Measurements from ENCODE around the gene CYP11A1. TPM values are rescaled to one million over a fixed set of nuclear protein-coding genes. Genes with fewer than 3 reads are reported as not detected.
A peak's percentile ranks its signal among the peaks of the same experiment; 100 is the strongest.

The CYP11A1 gene
- total RNA-seq, 1 experiment from 2014 or later: 1.7 TPM

GRCh38 chr15:74295800-74296199 lies 71.6 kb downstream of the CYP11A1 start:
- no peak overlapping the region for H2BK12ac ChIP-seq (ENCODE audit: insufficient read length, low read depth, low read length)
- peaks cover 96% of the 10 kb centered on the region for H3K27me3 Mint-ChIP-seq (ENCODE audit: low read depth)
- H3K4me1 ChIP-seq (ENCODE audit: insufficient read depth, low read length): peaks cover 6% of the 10 kb centered on the region; the same call in 1 of the 2 replicates
- H2BK5ac ChIP-seq (ENCODE audit: insufficient read length, low read length): no peak overlapping the region
- no peaks in the 10 kb centered on the region for H3K79me2 ChIP-seq (ENCODE audit: insufficient read depth, low read length)
- H3K36me3 Mint-ChIP-seq (ENCODE audit: insufficient read depth in 1 of 3, low read depth in 3 of 3): no peaks in the 10 kb centered on the region
- H3K27ac ChIP-seq (ENCODE audit: insufficient read length, low read depth, low read length): no peak overlapping the region
- no peaks in the 10 kb centered on the region for H3K79me1 ChIP-seq (ENCODE audit: insufficient read depth, low read depth, low read length, poor library complexity, severe bottlenecking)
- H2BK15ac ChIP-seq (ENCODE audit: low read depth, low read length): no peak overlapping the region
- WGBS (ENCODE audit: extremely low coverage, insufficient read length, low lambda C conversion rate): no CpG with 5 or more reads among the region's 6 CpGs
- H3K27me3 ChIP-seq (ENCODE audit: insufficient read depth, low read length): peaks cover under 1% of the 10 kb centered on the region; the same call in 1 of the 2 replicates
- no peak overlapping the region for H2AFZ ChIP-seq (ENCODE audit: low read length)
- no peak overlapping the region for H3K56ac ChIP-seq (ENCODE audit: insufficient read length, low read depth, low read length)
- H3K9ac ChIP-seq (ENCODE audit: extremely low read depth, insufficient read length, low read length): no peak overlapping the region
- H4K5ac ChIP-seq (ENCODE audit: insufficient read length, low read depth, low read length): no peak overlapping the region
- no peaks in the 10 kb centered on the region for H4K20me1 ChIP-seq (ENCODE audit: control insufficient read depth, insufficient read depth, insufficient read length)
- no peak overlapping the region for H3K18ac ChIP-seq (ENCODE audit: insufficient read length, low read depth, low read length)
- no peak overlapping the region for H4K91ac ChIP-seq (ENCODE audit: insufficient read length, low read depth, low read length)
- H2AK5ac ChIP-seq (ENCODE audit: insufficient read length, low read length): no peak overlapping the region
- H3K9me3 Mint-ChIP-seq: no peaks in the 10 kb centered on the region
- H2BK120ac ChIP-seq (ENCODE audit: low read depth, low read length, poor library complexity, severe bottlenecking): no peak overlapping the region
- H2BK20ac ChIP-seq (ENCODE audit: low read depth, low read length, poor library complexity, severe bottlenecking): no peak overlapping the region
- H4K8ac ChIP-seq (replicated peaks; ENCODE audit: insufficient read length, low read depth, low read length): no peak overlapping the region
- H3K23me2 ChIP-seq (ENCODE audit: insufficient read length, low read depth, low read length, poor library complexity, severe bottlenecking): peaks cover 4% of the 10 kb centered on the region
- H3K14ac ChIP-seq (ENCODE audit: insufficient read depth, low read length): no peak overlapping the region
- no peak overlapping the region for H3K4me3 Mint-ChIP-seq
- no peak for DNase-seq
- no peak overlapping the region for H3K4ac ChIP-seq (ENCODE audit: low read depth, low read length)
- TF ChIP-seq CTCF (conservative IDR thresholded peaks at IDR 0.05): peak; percentile 39; the same call in 2 of the 3 replicates
- H3K27ac Mint-ChIP-seq: no peak overlapping the region
- no peak overlapping the region for H3K23ac ChIP-seq (ENCODE audit: insufficient read length, low read depth, low read length)
- H3T11ph ChIP-seq (ENCODE audit: low read length): no peak overlapping the region
- no peak overlapping the region for H3K4me2 ChIP-seq (ENCODE audit: insufficient read depth, insufficient read length, low read length)
- H3K4me1 Mint-ChIP-seq: peaks cover 24 to 25% of the 10 kb centered on the region in 2 experiments
- no peaks in the 10 kb centered on the region for H3K9me3 ChIP-seq (ENCODE audit: control insufficient read depth, low read depth, low read length)
